Measurements from ENCODE around the gene ASAP3. TPM values are rescaled to one million over a fixed set of nuclear protein-coding genes. Genes with fewer than 3 reads are reported as not detected.

Gene ASAP3
- total and polyA plus RNA-seq, 12 donors = 22.4 to 122 (median 77.3) TPM

DNA sequence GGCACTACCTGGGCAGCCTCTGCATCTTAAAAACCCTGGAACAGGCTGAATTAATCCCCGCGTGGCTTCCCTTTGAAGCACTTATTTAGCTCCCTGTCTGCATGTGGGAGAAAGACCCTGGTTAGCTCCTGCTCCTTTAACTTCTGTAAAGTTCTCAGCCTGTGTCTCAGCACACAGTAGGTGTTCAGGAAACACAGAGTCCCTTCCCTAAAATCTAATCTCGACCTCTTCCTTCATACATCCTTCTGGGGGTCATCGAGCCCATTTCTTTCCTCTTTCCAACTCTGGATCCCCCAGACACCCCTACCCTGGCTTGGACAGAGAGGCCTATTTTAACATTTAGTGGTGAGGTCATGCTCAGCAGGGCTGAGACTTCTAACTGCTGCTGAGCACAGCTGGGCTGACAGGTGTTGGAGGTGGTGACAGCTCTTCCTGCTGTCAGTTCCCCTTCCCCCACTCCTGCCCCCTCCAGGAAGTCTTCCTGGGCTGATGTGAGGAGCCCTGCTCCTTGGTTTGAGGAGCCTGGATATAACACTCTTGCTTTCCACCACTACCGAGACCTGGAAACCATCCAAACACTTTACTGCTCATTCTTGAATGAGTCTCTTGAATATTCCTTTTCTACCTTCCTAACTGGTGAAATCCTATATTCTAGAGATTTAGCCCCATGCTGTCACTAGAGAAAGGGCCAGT is 41.7 kb upstream of the ASAP3 start:
- intact Hi-C loops (cut with DNase I) = loop anchor here in 1 of 2 donors (5.0 kb wide), 1 partner anchor 33 kb away; no protein-coding TSS in a partner anchor
- no peak overlapping the region for H3K27ac ChIP-seq
- H3K4me1 ChIP-seq (replicated peaks in 1 of 2) = peaks cover 13 to 21% of the 10 kb centered on the region in 2 donors
- no peaks in the 10 kb centered on the region for H3K9me3 ChIP-seq (replicated peaks in 1 of 3)
- DNase-seq = no peak
- no peak overlapping the region for H3K4me3 ChIP-seq
- H3K27me3 ChIP-seq = no peaks in the 10 kb centered on the region
- 73 to 83% (median 76%) methylated on average over 5 of the region's 5 CpGs for WGBS, 4 donors
- TF ChIP-seq, protein P1, sequence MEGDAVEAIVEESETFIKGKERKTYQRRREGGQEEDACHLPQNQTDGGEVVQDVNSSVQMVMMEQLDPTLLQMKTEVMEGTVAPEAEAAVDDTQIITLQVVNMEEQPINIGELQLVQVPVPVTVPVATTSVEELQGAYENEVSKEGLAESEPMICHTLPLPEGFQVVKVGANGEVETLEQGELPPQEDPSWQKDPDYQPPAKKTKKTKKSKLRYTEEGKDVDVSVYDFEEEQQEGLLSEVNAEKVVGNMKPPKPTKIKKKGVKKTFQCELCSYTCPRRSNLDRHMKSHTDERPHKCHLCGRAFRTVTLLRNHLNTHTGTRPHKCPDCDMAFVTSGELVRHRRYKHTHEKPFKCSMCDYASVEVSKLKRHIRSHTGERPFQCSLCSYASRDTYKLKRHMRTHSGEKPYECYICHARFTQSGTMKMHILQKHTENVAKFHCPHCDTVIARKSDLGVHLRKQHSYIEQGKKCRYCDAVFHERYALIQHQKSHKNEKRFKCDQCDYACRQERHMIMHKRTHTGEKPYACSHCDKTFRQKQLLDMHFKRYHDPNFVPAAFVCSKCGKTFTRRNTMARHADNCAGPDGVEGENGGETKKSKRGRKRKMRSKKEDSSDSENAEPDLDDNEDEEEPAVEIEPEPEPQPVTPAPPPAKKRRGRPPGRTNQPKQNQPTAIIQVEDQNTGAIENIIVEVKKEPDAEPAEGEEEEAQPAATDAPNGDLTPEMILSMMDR (IDR thresholded peaks at IDR 0.05) = no peak
- no peak for TF ChIP-seq POLR2A (IDR thresholded peaks at IDR 0.05)
- H3K36me3 ChIP-seq (replicated peaks in 1 of 2) = no peaks in the 10 kb centered on the region

DNA sequence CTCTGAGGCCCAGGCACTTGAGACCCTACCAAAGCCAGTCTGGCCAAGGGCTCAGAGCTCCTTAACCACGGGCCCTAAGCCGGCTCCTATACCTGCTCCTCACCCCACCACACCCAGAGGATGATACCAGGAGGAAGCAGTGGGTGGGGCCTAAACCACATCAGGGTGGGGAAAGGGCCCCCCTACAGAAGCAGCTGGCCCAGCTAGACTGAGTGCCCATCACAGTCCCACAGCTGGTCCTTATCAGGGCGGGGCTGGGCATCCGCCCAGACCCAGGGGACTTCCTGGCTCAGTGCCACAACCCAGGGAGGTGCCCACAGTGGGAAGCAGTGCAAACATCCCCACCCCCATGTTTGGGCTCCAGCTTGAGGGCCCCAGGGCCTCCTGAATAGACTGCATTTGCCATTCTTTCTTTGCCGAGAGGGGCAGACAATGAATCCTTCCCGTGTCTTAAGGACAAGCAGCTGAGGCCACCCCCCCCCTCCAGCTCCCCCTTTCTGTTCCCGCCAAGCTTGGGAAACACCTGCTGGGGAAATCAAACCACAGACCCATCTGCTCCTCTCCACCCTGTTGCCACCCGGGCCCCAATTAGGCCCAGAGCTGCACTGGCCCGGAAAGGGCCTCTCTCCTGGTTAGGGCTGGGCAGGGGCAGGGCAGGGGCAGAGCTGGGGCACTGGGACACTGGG is 40.9 kb upstream of the ASAP3 start:
- 64 to 74% (median 68%) methylated on average over 4 to 9 of the region's 9 CpGs for WGBS, 4 donors

DNA sequence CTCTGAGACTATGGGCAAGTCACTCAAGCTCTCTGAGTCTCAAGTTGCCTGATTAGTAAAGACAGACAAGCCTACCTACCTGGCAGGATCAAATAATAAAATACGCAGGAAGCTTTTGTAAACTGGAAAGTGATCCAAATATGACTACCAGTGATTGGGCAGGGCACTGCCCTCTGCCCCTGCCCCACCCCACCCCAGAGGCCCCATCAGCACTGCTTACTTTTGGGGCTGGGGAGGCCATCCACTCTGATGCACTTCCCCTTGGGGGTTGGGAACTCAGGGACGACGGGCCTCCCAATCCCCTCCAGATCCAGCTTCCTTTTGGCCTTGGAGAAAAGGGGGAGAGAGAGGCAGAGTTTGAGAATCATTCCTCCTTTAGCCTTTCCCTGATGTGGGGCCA is 40.2 kb upstream of the ASAP3 start:
- no peak overlapping the region for H3K4me3 ChIP-seq
- no peaks in the 10 kb centered on the region for H3K9me3 ChIP-seq (replicated peaks in 1 of 3)
- TF ChIP-seq POLR2A (IDR thresholded peaks at IDR 0.05) = no peak
- TF ChIP-seq, protein P1 (IDR thresholded peaks at IDR 0.05) = no peak
- no peaks in the 10 kb centered on the region for H3K27me3 ChIP-seq
- no peaks in the 10 kb centered on the region for H3K36me3 ChIP-seq (replicated peaks in 1 of 2)
- no peak for DNase-seq
- peaks cover 7 to 13% of the 10 kb centered on the region in 2 donors for H3K4me1 ChIP-seq (replicated peaks in 1 of 2)
- intact Hi-C loops (cut with DNase I) = no loop called here
- no peak overlapping the region for H3K27ac ChIP-seq
- WGBS, 4 donors = 65 to 88% (median 76%) methylated on average over 3 of the region's 3 CpGs

More for the DNA sequence above, 40.9 kb upstream of the ASAP3 start:
- Histone ChIP-seq H3K9me3 (replicated peaks in 1 of 3) (no peaks in the 10 kb centered on the region), H3K27ac (no peak overlapping the region), H3K4me3 (no peak overlapping the region), H3K36me3 (replicated peaks in 1 of 2) (no peaks in the 10 kb centered on the region), H3K4me1 (replicated peaks in 1 of 2) (peaks cover 7 to 13% of the 10 kb centered on the region in 2 donors), H3K27me3 (no peaks in the 10 kb centered on the region)
- no peak for DNase-seq
- intact Hi-C loops (cut with DNase I) = loop anchor here in 1 of 2 donors (5.0 kb wide), 1 partner anchor 33 kb away; no protein-coding TSS in a partner anchor
- TF ChIP-seq, protein P1 (IDR thresholded peaks at IDR 0.05) = no peak
- TF ChIP-seq POLR2A (IDR thresholded peaks at IDR 0.05) = no peak

DNA sequence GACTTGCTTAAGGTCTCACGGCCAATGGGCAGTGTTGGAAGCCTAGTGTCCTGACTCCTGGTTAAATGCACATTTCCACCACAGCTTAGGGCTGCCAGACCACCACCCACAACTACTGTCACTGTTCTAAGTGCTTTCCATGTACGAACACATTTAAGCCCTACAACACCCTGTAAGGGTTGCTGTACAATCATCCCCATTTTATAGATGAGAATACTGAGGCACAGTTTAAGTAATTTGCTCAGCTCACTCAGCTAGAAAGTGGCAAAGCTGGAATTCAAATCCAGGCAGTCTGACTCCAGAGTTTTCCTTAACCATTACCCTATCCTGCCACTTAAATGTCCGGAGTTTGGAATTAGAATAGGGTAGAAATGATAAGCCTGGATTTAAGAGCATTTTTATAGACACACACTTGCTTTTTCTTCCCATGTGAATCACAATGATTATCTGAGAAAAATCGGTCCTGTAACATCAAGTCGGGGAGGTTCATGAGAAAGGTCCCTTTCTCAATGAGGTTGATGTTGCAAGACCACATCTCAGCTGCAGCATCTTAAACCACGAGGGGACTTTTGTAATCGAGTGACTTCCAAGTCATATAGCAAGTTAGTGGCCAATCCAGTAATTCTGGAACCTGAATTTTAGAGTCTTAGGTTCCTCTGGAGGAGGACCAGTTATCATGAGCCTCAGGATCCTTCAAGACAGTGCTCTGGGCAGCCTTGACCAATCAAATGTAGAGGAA is 38.4 kb upstream of the ASAP3 start:
- Histone ChIP-seq H3K9me3 (replicated peaks in 1 of 3) (no peaks in the 10 kb centered on the region), H3K36me3 (replicated peaks in 1 of 2) (no peaks in the 10 kb centered on the region), H3K4me3 (no peak overlapping the region), H3K27me3 (no peaks in the 10 kb centered on the region), H3K27ac (no peak overlapping the region), H3K4me1 (replicated peaks in 1 of 2) (no peaks in the 10 kb centered on the region)
- DNase-seq = no peak
- intact Hi-C loops (cut with DNase I) = no loop called here
- TF ChIP-seq, protein P1 (IDR thresholded peaks at IDR 0.05) = no peak
- no peak for TF ChIP-seq POLR2A (IDR thresholded peaks at IDR 0.05)
- WGBS, 4 donors = 74 to 88% (median 84%) methylated on average over 7 of the region's 7 CpGs

Measured in adrenal gland (tissue), 12 donors.